Naive thymus-derived CD8-positive, alpha-beta T cell (primary cell): ENCODE results near the gene POU2F2. TPM values are rescaled to one million over a fixed set of nuclear protein-coding genes. Genes with fewer than 3 reads are reported as not detected.
A peak's percentile ranks its signal among the peaks of the same experiment; 100 is the strongest.

Experiments used
- ATAC-seq, 2 donors: fragments of 150-1000 bp; cut with Tn5 transposase in 1 of 2; sonication (Bioruptor Pico), chemical (Tn5 transposase) in 1 of 2; 1 replicate in 1 of 2; 2 replicates in 1 of 2; pipeline ENCODE4 v1.10.0; 2021; ENCODE audit warnings: mild to moderate bottlenecking in 2 of 2, moderate library complexity in 2 of 2
- POLR2A ChIA-PET: fragments of 350-600 bp; sonication (Branson Sonifier 250); formaldehyde crosslinking; loops from one replicate; lab custom pipeline; 2021; ENCODE audit warnings: antibody characterized with exemption; lab: Charles Lee
- DNase-seq, 10 donors: peaks; one replicate each; pipeline versions ENCODE4 v3.0.0 to v3.0.0-alpha.2; 2020 to 2022
- H3K27ac Mint-ChIP-seq, 10 donors: one replicate each; pipeline ENCODE4 v1.8.0; 2020 to 2022; ENCODE audit warnings: mild to moderate bottlenecking in 10 of 10, mixed read lengths in 10 of 10, moderate library complexity in 4 of 10, inconsistent platforms in 1 of 10
- H3K27me3 Mint-ChIP-seq, 5 donors: one replicate each; pipeline ENCODE4 v1.8.0; 2021 to 2022; ENCODE audit warnings: mixed read lengths in 5 of 5
- H3K36me3 Mint-ChIP-seq, 3 donors: one replicate each; pipeline ENCODE4 v1.8.0; 2020 to 2022; ENCODE audit warnings: mixed read lengths in 3 of 3, mild to moderate bottlenecking in 2 of 3, inconsistent platforms in 1 of 3
- H3K4me1 Mint-ChIP-seq, 4 donors: one replicate each; pipeline ENCODE4 v1.8.0; 2021 to 2022; ENCODE audit warnings: mixed read lengths in 4 of 4
- H3K4me3 Mint-ChIP-seq, 10 donors: one replicate each; pipeline ENCODE4 v1.8.0; 2020 to 2022; ENCODE audit warnings: mild to moderate bottlenecking in 10 of 10, mixed read lengths in 10 of 10, moderate library complexity in 6 of 10, inconsistent platforms in 1 of 10
- H3K9me3 Mint-ChIP-seq, 9 donors: one replicate each; pipeline ENCODE4 v1.8.0; 2020 to 2022; ENCODE audit warnings: mixed read lengths in 9 of 9, mild to moderate bottlenecking in 3 of 9, inconsistent platforms in 1 of 9, moderate library complexity in 1 of 9
- polyA plus RNA-seq, 3 donors: library from polyadenylated mRNA; unstranded; fragments of 300-500 nt; fragmentation: Illumina TruSeq; gene quantifications; one replicate each; pipeline ENCODE4 v1.2.3, GENCODE V29; 2021
- total RNA-seq, 8 experiments: library from RNA in 2 of 8; stranded (reverse) in 2 of 8; gene quantifications; one replicate each; pipeline ENCODE4 v1.2.3 and lab custom pipeline; 2021 to 2026

The POU2F2 gene
- total and polyA plus RNA-seq, 5 experiments from 2014 or later: 2.4 to 88.5 (median 6.6) TPM

DNA sequence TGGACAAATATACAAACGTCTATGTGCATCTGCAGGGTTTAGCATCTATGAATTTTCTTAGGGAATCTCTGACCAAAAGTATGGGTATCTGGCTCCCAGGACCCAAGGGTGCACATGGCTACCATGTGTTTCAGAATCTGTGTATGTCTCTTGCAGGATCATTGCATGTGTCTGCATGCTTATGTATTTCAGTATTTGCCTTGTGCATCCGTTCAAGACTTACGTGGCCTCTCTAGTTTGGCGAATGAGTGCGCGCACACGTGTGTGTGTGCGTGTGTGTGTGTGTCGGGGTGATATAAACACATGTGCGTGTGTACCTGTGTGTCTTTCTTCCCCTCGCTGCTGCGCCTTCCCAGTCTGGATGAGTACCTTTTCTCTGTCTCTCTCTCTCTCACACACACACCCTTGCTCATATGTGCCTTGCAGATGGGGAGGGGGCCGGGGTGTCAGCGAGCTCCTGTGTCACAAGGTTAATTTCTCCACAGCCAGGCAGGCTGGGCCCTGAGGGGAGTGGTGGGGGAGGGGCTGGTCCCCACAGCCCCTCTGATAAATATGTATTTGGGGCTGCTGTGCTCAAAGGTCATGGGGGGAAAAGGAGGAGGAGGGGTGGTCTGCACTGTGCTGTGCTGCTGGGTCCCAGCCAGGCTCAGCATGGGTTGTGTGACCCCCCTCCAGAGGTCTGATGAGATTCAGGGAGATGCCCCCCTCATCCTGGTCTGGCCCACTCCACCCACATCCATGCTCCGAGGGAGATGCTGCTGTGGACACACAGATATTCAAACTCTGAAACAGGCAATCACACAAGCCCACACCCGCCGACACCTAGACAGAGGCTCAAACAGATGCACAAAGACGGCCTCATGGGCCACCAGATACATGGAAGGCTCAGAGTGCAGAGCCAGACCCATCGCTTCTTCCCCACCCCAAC is 37.5 kb upstream of the POU2F2 start:
- Mint-ChIP-seq H3K4me1 (peaks cover 0 to 2% (median 0%) of the 10 kb centered on the region in 4 donors), H3K27me3 (peaks cover 0 to 10% (median 3%) of the 10 kb centered on the region in 5 donors), H3K36me3 (no peaks in the 10 kb centered on the region), H3K4me3 (no peak overlapping the region), H3K9me3 (no peaks in the 10 kb centered on the region), H3K27ac (no peak overlapping the region)
- POLR2A ChIA-PET: no interaction called here
- ATAC-seq (no peak), DNase-seq (no peak)

DNA sequence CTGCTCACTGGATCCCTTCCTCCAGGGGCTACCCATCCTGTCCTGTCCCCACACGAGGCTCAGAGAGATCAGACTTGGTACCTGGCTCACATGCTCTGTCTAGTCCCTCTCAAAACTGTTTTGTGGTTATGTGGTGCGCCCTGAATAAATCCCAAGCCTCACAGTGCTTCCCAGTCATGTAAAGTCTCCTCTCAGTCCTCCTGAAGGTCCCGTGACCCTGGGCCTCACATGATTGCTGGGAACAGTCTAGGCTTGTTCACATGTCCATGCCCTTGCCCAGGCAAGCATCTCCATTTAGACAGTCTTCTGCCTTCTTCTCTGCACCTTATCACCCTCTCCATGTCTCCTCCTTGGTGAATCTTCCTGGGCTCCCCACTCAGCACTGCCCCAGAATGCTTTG is 36.0 kb upstream of the POU2F2 start:
- H3K9me3 Mint-ChIP-seq: no peaks in the 10 kb centered on the region
- ATAC-seq (no peak), DNase-seq (no peak)
- H3K36me3 Mint-ChIP-seq: no peaks in the 10 kb centered on the region
- H3K27ac Mint-ChIP-seq: no peak overlapping the region
- POLR2A ChIA-PET: no interaction called here
- H3K4me3 Mint-ChIP-seq: no peak overlapping the region
- peaks cover 0 to 2% (median 0%) of the 10 kb centered on the region in 4 donors for H3K4me1 Mint-ChIP-seq
- no peaks in the 10 kb centered on the region for H3K27me3 Mint-ChIP-seq

DNA sequence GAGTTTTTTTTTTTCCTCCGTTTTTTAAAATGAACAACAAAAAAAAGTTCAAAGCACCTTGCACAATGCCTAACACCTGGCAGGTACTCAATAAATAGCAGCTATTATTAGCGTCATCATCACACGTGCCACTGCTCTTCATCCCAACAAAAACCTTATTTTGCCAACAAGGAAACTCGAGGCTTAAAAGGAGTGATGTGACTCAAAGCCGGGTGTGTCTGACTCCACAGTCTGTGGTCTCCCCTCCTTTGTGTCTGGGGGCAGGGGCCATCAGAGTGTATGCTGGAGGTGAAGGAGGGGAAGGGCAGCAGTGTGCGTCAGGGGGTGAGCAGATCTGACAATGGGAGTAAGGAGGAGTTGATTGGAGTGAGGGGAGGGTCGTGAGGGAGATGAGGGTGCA is 34.1 kb upstream of the POU2F2 start:
- POLR2A ChIA-PET: no interaction called here

DNA sequence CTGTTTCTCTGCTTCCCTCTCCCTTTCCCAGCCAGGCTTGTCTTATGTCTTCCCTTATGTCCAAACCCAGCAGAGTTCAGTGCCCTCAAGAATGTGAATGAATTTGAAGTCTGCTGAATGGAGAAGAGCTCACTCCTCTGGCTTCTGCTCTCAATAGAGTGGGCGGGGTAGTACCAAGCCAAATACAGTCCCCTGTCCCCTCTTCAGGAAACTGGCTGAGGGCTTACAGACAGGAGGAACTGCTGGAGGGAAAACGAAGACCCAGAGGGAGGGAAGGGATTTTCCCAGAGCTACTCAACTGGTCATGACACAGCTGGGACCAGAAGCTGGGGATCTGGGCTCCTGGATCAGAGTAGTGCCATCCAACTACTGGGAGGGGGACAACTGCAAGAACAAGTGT is 32.9 kb upstream of the POU2F2 start:
- Mint-ChIP-seq H3K4me1 (peaks cover 0 to 5% (median 2%) of the 10 kb centered on the region in 4 donors), H3K36me3 (no peaks in the 10 kb centered on the region), H3K9me3 (no peaks in the 10 kb centered on the region), H3K4me3 (no peak overlapping the region), H3K27me3 (peaks cover 0 to 11% (median 5%) of the 10 kb centered on the region in 5 donors), H3K27ac (peak overlapping the region in 1 of 10 donors; percentile 4)
- ATAC-seq: no peak
- POLR2A ChIA-PET: no interaction called here
- DNase-seq: no peak

More for the DNA sequence above, 34.1 kb upstream of the POU2F2 start:
- no peaks in the 10 kb centered on the region for H3K36me3 Mint-ChIP-seq
- peaks cover 0 to 3% (median 0%) of the 10 kb centered on the region in 4 donors for H3K4me1 Mint-ChIP-seq
- H3K27me3 Mint-ChIP-seq: peaks cover 0 to 5% (median 0%) of the 10 kb centered on the region in 5 donors
- no peak for DNase-seq
- H3K27ac Mint-ChIP-seq: no peak overlapping the region
- no peak for ATAC-seq
- H3K9me3 Mint-ChIP-seq: no peaks in the 10 kb centered on the region
- H3K4me3 Mint-ChIP-seq: no peak overlapping the region

DNA sequence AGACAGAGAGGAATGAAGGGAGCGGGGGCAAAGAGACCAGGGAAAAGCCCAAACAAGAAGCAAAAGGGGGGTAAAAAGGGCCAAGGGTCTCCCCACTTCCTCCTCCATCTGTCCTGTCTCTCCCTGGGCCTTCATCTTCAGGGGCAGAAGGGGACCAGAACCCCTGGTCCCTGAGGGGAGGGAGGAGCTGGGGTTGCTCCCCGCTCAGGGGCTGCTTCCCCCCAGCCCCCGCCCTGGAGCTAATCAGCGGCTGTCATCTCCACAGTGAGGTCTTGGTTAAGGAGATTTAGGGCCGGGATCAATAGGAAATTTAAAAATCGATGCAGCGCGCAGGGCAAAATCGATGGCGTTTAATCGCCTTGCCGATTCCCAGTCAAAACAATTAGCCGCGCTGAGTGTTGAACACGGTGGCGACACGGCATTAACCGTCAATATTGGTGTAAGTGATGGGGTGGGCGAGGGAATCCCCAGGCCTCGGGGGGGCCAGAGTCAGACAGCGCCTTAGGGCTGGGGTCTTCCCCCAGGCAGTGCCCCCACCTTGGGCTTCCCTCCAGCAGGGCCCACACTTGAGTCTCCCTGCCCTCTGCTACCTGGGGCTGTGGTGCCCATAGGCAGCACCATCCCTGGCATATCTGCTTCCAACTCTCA is 29.5 kb upstream of the POU2F2 start:
- Mint-ChIP-seq H3K9me3 (no peaks in the 10 kb centered on the region), H3K4me1 (peaks cover 0 to 13% (median 3%) of the 10 kb centered on the region in 4 donors), H3K4me3 (no peak overlapping the region), H3K36me3 (peaks cover 0 to 6% (median 0%) of the 10 kb centered on the region in 3 donors), H3K27ac (no peak overlapping the region), H3K27me3 (peaks cover 0 to 11% (median 5%) of the 10 kb centered on the region in 5 donors)
- ATAC-seq: no peak
- peak in 1 of 10 donors; percentile 7 for DNase-seq
- POLR2A ChIA-PET: no interaction called here

DNA sequence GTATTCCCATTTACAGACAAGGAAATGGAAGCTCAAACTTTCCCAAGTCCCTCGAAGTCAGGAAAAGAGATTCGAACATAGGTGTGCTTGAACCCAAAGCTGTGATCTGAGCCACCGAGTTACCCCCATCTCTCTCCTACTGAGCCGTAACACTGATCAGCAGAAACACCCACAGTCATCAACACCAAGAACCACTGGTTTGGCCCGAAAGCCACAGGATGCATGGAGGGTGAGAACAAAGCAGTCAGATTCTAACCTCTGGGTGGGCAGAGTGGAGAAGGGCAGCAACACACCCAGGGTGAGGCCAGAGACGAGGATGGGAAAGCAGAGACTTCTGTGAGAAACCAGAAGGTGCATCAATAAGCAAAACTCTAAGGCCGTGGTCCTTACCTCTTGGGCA is 27.7 kb upstream of the POU2F2 start:
- peaks cover 0 to 11% (median 5%) of the 10 kb centered on the region in 5 donors for H3K27me3 Mint-ChIP-seq

DNA sequence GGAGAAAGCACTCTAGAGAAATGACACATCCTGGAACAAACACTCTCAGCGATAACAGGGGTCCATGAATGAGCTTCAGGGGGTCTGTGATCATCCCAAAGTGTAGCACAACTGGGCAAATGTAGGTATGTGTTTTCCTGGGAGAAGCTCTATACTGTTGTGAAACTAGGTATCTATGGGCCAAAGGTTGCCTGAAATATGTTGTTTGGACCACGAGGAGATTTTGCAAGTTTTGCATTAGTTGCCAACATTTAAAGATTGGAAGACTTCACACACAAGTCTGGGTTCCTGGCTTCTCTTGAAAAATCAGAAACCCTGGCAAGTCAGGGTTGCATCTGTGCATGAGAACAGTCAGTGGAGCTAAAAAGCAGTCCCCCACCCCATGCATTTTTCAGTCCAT is 26.7 kb upstream of the POU2F2 start:
- no peak overlapping the region for H3K4me3 Mint-ChIP-seq
- DNase-seq (peak in 1 of 10 donors; percentile 8), ATAC-seq (no peak)
- H3K9me3 Mint-ChIP-seq: no peaks in the 10 kb centered on the region
- H3K4me1 Mint-ChIP-seq: peaks cover 13 to 31% (median 19%) of the 10 kb centered on the region in 4 donors
- H3K36me3 Mint-ChIP-seq: peaks cover 0 to 11% (median 0%) of the 10 kb centered on the region in 3 donors
- POLR2A ChIA-PET: no interaction called here
- no peak overlapping the region for H3K27ac Mint-ChIP-seq
- peaks cover 0 to 13% (median 5%) of the 10 kb centered on the region in 5 donors for H3K27me3 Mint-ChIP-seq

More for the DNA sequence above, 27.7 kb upstream of the POU2F2 start:
- Mint-ChIP-seq H3K27ac (peak overlapping the region in 1 of 10 donors; percentile 59), H3K36me3 (peaks cover 0 to 11% (median 0%) of the 10 kb centered on the region in 3 donors), H3K4me1 (peaks cover 7 to 22% (median 10%) of the 10 kb centered on the region in 4 donors), H3K4me3 (peak overlapping the region in 1 of 10 donors; percentile 66), H3K9me3 (no peaks in the 10 kb centered on the region)
- ATAC-seq (no peak), DNase-seq (peak in 1 of 10 donors; percentile 23)
- POLR2A ChIA-PET: no interaction called here

DNA sequence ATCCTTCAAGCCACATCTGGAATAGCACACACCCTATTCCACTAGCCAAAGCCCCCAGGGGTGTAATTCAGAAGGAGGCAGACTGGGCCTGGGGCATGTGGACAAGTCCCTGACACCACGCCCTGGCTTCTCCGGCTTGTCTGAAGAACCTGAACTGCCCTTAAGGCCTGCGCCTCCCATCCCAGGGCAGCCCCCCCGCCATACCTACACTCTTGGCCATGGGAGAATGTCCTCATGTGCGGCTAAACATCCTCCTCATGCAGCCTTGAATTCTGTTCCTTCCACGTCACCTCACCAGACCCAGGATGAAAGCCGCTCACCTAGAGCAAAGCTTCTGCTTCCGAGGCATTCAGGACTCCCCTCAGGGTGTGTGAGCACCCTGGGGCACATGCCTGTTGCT is 24.3 kb upstream of the POU2F2 start:
- Mint-ChIP-seq H3K4me3 (no peak overlapping the region), H3K27me3 (peaks cover 0 to 13% (median 5%) of the 10 kb centered on the region in 5 donors), H3K4me1 (peaks cover 16 to 34% (median 21%) of the 10 kb centered on the region in 4 donors), H3K9me3 (no peaks in the 10 kb centered on the region), H3K36me3 (peaks cover 0 to 11% (median 0%) of the 10 kb centered on the region in 3 donors), H3K27ac (no peak overlapping the region)
- ATAC-seq (no peak), DNase-seq (peak in 1 of 10 donors; percentile 51)
- POLR2A ChIA-PET: interaction anchor here (0.6 to 1.0 kb wide), 2 partner anchors 16 to 854 kb away, joined by 3 read pairs; no protein-coding TSS in a partner anchor

DNA sequence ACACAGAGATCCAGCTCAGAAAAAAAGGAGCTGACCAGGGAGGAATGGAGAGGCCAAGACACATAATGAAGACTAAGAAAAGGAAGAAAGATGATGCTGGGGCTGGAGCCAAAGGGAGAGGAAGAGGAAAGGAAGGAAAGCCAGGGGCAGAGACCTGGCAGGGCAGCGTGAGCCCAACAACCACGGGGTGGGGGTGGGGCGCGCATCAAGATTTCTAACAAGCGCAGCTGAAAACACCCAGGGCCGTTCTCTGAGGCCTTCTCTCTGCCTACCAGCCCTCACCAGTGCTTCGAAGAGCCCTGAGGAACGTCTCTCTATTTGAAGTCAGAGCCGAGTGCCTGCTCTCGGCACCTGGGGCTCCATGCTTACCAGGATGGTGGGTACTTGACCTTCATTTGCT is 23.6 kb upstream of the POU2F2 start:
- POLR2A ChIA-PET: interaction anchor here (1.0 kb wide), 1 partner anchor 16 kb away, joined by 3 read pairs; no protein-coding TSS in a partner anchor
- H3K4me1 Mint-ChIP-seq: peaks cover 13 to 33% (median 21%) of the 10 kb centered on the region in 4 donors
- no peak overlapping the region for H3K4me3 Mint-ChIP-seq
- peaks cover 0 to 6% (median under 1%) of the 10 kb centered on the region in 5 donors for H3K27me3 Mint-ChIP-seq
- no peaks in the 10 kb centered on the region for H3K9me3 Mint-ChIP-seq
- peak overlapping the region in 2 of 10 donors; percentile 7 to 18 for H3K27ac Mint-ChIP-seq
- peaks cover 0 to 11% (median 0%) of the 10 kb centered on the region in 3 donors for H3K36me3 Mint-ChIP-seq
- DNase-seq (peak in 1 of 10 donors; percentile 22), ATAC-seq (no peak)

DNA sequence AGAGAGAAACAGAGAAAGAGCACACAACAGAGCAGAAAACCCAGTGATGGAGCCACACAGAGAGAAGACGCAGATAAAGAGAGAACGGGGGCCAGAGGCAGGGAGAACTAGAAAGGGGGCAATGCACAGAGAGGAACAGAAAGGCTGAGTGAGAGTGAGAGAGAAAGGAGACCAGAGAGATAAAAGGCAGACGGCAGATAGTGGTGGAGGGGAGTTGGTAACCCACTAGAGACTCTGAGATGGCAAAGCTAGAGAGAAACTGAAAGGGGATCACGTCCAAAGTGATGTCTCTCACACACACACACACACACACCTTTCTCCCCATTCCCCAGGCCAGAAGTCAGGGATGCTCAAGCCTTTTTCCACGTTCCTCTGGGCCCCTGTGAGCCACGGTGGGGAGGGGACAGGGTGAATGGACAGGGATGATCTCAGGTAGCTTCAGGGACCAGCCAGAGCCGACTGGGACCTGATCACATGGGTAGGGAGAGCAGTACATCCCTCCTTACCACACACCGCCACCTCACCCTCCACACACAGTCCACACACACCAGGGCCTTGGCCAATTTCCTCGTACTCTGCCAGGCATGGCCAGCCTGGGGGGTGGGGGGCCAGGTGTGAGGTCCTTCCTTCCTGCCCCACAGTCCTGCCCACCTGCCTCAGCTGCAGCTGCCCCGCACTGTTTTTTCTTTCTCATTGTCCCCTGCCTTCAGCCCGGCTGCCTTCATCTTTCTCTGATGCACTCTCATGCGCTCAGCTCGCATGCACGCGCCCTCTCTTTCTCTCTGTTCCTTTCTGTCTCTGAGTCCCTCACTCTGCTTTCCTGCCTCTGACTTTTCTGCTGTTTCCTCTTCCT is 22.5 kb upstream of the POU2F2 start:
- Mint-ChIP-seq H3K27ac (peak overlapping the region in 8 of 10 donors; percentile 1 to 78 (median 28)), H3K4me3 (peak overlapping the region in 9 of 10 donors; percentile 5 to 65 (median 43)), H3K27me3 (peaks cover 0 to 4% (median 0%) of the 10 kb centered on the region in 5 donors), H3K9me3 (peaks cover 0 to 2% (median 0%) of the 10 kb centered on the region in 9 donors), H3K4me1 (peaks cover 13 to 25% (median 22%) of the 10 kb centered on the region in 4 donors), H3K36me3 (peaks cover 0 to 9% (median 0%) of the 10 kb centered on the region in 3 donors)
- POLR2A ChIA-PET: no interaction called here
- ATAC-seq: peak; percentile 48 to 53
- DNase-seq: peak in 1 of 10 donors; percentile 51

DNA sequence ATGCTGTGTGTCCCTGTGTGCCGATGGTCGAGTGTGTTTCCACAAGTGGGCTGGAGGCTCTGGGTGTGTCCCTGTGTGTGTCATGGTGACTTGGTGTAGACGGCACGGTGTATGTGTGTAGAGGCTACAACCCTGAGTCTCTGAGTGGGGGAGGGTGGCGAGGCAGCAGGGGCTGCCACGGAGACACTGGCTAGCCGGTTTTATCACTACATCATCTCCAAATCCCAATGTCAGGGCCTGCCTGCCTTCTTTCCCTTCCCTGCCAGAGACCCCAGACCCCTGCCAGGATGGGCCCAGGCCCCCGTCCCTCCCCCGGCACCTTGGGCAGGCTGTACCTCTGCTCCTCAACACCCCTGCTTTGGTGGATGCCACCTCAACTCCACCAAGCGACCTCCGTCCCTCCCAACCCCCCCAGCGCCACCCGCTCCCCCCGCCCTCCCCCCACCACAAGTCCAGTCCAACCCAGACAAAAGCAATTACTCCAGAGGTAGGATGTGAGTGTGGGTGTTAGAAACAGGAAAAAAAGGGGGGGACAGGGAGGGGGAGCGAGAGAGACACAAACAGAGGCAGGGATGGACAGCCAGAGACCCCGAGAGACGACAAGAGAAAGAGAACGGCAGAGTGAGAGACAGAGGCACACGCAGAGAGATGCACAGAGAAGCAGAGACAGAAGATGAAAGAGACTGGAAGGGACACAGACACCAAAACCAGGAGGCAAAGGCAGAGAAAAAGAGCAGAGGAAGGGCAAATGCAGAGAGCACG is 21.6 kb upstream of the POU2F2 start:
- ATAC-seq: no peak
- peaks cover 0 to 8% (median 0%) of the 10 kb centered on the region in 3 donors for H3K36me3 Mint-ChIP-seq
- H3K27me3 Mint-ChIP-seq: peaks cover 0 to 11% (median 2%) of the 10 kb centered on the region in 5 donors
- POLR2A ChIA-PET: no interaction called here
- peak overlapping the region in 2 of 10 donors; percentile 23 to 59 for H3K4me3 Mint-ChIP-seq
- H3K9me3 Mint-ChIP-seq: peaks cover 0 to 2% (median 0%) of the 10 kb centered on the region in 9 donors
- H3K27ac Mint-ChIP-seq: peak overlapping the region in 4 of 10 donors; percentile 9 to 73 (median 43)
- peaks cover 21 to 30% (median 29%) of the 10 kb centered on the region in 4 donors for H3K4me1 Mint-ChIP-seq
- DNase-seq: peak in 1 of 10 donors; percentile 2
